ENCODE results near the gene UBE3D. TPM values are rescaled to one million over a fixed set of nuclear protein-coding genes. Genes with fewer than 3 reads are reported as not detected.

Gene UBE3D
- total and polyA plus RNA-seq, 2 experiments from 2014 or later = 7.3 to 11.4 TPM

- TF ChIP-seq CTCF (IDR thresholded peaks at IDR 0.05; ENCODE audit: poor library complexity) (no peak), EZH2phosphoT487 (IDR thresholded peaks at IDR 0.05; ENCODE audit: low read depth, severe bottlenecking, unreplicated experiment) (no peak), EZH2 (IDR thresholded peaks at IDR 0.05; ENCODE audit: borderline replicate concordance) (no peak)
- H3K4me3 ChIP-seq = no peak overlapping the region
- peaks cover 9% of the 10 kb centered on the region for H3K4me1 ChIP-seq (ENCODE audit: insufficient read depth)
- H3K27ac ChIP-seq = no peak overlapping the region
- no peaks in the 10 kb centered on the region for H4K20me1 ChIP-seq (ENCODE audit: insufficient read depth, poor library complexity, severe bottlenecking)
- no peaks in the 10 kb centered on the region for H3K79me2 ChIP-seq
- no peak overlapping the region for H3K4me2 ChIP-seq
- H3K9me2 ChIP-seq (replicated peaks; ENCODE audit: insufficient read depth) = no peaks in the 10 kb centered on the region
- H3K27me3 ChIP-seq = no peaks in the 10 kb centered on the region
- H3K36me3 ChIP-seq (replicated peaks; ENCODE audit: insufficient read depth, low read depth) = no peaks in the 10 kb centered on the region
- no peak overlapping the region for H2AFZ ChIP-seq
- H3K9me3 ChIP-seq (ENCODE audit: low read depth) = no peaks in the 10 kb centered on the region
- WGBS (ENCODE audit: low lambda C conversion rate, missing lambda C conversion rate) = 87% methylated on average over 3 of the region's 3 CpGs
- DNase-seq (ENCODE audit: low spot score) = no peak
Observed at GRCh38 chr6:82987951-82988350, 77.7 kb downstream of the UBE3D start.

GRCh38 chr6:82987416-82987815, 78.2 kb downstream of the UBE3D start:
- Histone ChIP-seq H3K4me1 (ENCODE audit: insufficient read depth) (peaks cover 9% of the 10 kb centered on the region), H3K4me2 (no peak overlapping the region), H4K20me1 (ENCODE audit: insufficient read depth, poor library complexity, severe bottlenecking) (no peaks in the 10 kb centered on the region), H3K79me2 (no peaks in the 10 kb centered on the region), H3K4me3 (no peak overlapping the region), H2AFZ (no peak overlapping the region), H3K27me3 (no peaks in the 10 kb centered on the region), H3K27ac (no peak overlapping the region), H3K9me3 (ENCODE audit: low read depth) (no peaks in the 10 kb centered on the region), H3K36me3 (replicated peaks; ENCODE audit: insufficient read depth, low read depth) (no peaks in the 10 kb centered on the region), H3K9me2 (replicated peaks; ENCODE audit: insufficient read depth) (no peaks in the 10 kb centered on the region)
- TF ChIP-seq EZH2phosphoT487 (IDR thresholded peaks at IDR 0.05; ENCODE audit: low read depth, severe bottlenecking, unreplicated experiment) = no peak
- no peak for DNase-seq (ENCODE audit: low spot score)
- 83% methylated on average over 2 of the region's 2 CpGs for WGBS (ENCODE audit: low lambda C conversion rate, missing lambda C conversion rate)

- no peaks in the 10 kb centered on the region for H3K79me2 ChIP-seq
- H3K36me3 ChIP-seq (replicated peaks; ENCODE audit: insufficient read depth, low read depth) = no peaks in the 10 kb centered on the region
- H3K4me3 ChIP-seq = no peak overlapping the region
- H4K20me1 ChIP-seq (ENCODE audit: insufficient read depth, poor library complexity, severe bottlenecking) = no peaks in the 10 kb centered on the region
- H3K4me2 ChIP-seq = no peak overlapping the region
- TF ChIP-seq CTCF (IDR thresholded peaks at IDR 0.05; ENCODE audit: poor library complexity) (no peak), EZH2phosphoT487 (IDR thresholded peaks at IDR 0.05; ENCODE audit: low read depth, severe bottlenecking, unreplicated experiment) (no peak), EZH2 (IDR thresholded peaks at IDR 0.05; ENCODE audit: borderline replicate concordance) (no peak)
- H3K4me1 ChIP-seq (ENCODE audit: insufficient read depth) = peaks cover 9% of the 10 kb centered on the region
- H3K27me3 ChIP-seq = no peaks in the 10 kb centered on the region
- no peak overlapping the region for H2AFZ ChIP-seq
- no peaks in the 10 kb centered on the region for H3K9me3 ChIP-seq (ENCODE audit: low read depth)
- DNase-seq (ENCODE audit: low spot score) = no peak
- no peak overlapping the region for H3K27ac ChIP-seq
- H3K9me2 ChIP-seq (replicated peaks; ENCODE audit: insufficient read depth) = no peaks in the 10 kb centered on the region
Observed at GRCh38 chr6:82984720-82985119, 80.9 kb downstream of the UBE3D start.

GRCh38 chr6:82980086-82980485, 85.6 kb downstream of the UBE3D start:
- Histone ChIP-seq H3K79me2 (no peaks in the 10 kb centered on the region), H3K9me2 (replicated peaks; ENCODE audit: insufficient read depth) (no peaks in the 10 kb centered on the region), H3K27me3 (no peaks in the 10 kb centered on the region), H3K4me2 (no peak overlapping the region), H3K4me3 (no peak overlapping the region), H2AFZ (no peak overlapping the region), H3K9me3 (ENCODE audit: low read depth) (no peaks in the 10 kb centered on the region), H3K4me1 (ENCODE audit: insufficient read depth) (no peaks in the 10 kb centered on the region), H3K27ac (no peak overlapping the region), H4K20me1 (ENCODE audit: insufficient read depth, poor library complexity, severe bottlenecking) (no peaks in the 10 kb centered on the region), H3K36me3 (replicated peaks; ENCODE audit: insufficient read depth, low read depth) (no peaks in the 10 kb centered on the region)
- no peak for DNase-seq (ENCODE audit: low spot score)
- 35% methylated on average over 1 of the region's 1 CpG for WGBS (ENCODE audit: low lambda C conversion rate, missing lambda C conversion rate)
- TF ChIP-seq CTCF (IDR thresholded peaks at IDR 0.05; ENCODE audit: poor library complexity) = no peak
- TF ChIP-seq EZH2 (IDR thresholded peaks at IDR 0.05; ENCODE audit: borderline replicate concordance) = no peak
- TF ChIP-seq EZH2phosphoT487 (IDR thresholded peaks at IDR 0.05; ENCODE audit: low read depth, severe bottlenecking, unreplicated experiment) = no peak
